GM21515 (cell line): Measurements from ENCODE around the gene DNAJC25.
"Not testable (repeated sequence)": the region's sequence is repeated elsewhere in the genome, so short reads cannot be mapped to it uniquely, and the experiment has no call there.

ENCODE experiments used
- ATAC-seq: cut with Tn5 transposase; IDR thresholded peaks from one replicate; pipeline ENCODE4 v1.9.1; 2021; ENCODE audit not compliant: unreplicated experiment

DNAJC25 gene

GRCh38 chr9:111631214-111631971, at the start of gene DNAJC25:
TSS of gene DNAJC25 (plus strand) at chr9:111631334. CDS start at chr9:111631408, 74 bp downstream.
- peak; percentile 97 for ATAC-seq

- ATAC-seq, result no peak
Measured at GRCh38 chr9:111582888-111583287, 48.2 kb upstream of the DNAJC25 start.

- ATAC-seq, result no peak
Measured at GRCh38 chr9:111586378-111586777, 44.8 kb upstream of the DNAJC25 start.

GRCh38 chr9:111588846-111589245, 42.3 kb upstream of the DNAJC25 start:
- ATAC-seq, result no peak

GRCh38 chr9:111597852-111598732, 33.0 kb upstream of the DNAJC25 start:
- ATAC-seq, result peak; percentile 57

GRCh38 chr9:111598733-111599091, 32.4 kb upstream of the DNAJC25 start:
- no peak for ATAC-seq

- ATAC-seq, result no peak
Measured at GRCh38 chr9:111599092-111599954, 31.8 kb upstream of the DNAJC25 start, which contains the start of gene PTGR1. TSS of gene PTGR1 (minus strand) at chr9:111599647. CDS start at chr9:111597422, 2,225 bp downstream.

- ATAC-seq, result no peak
Measured at GRCh38 chr9:111599955-111600343, 31.2 kb upstream of the DNAJC25 start.

GRCh38 chr9:111601237-111602018, 29.7 kb upstream of the DNAJC25 start:
- no peak for ATAC-seq

- ATAC-seq, result no peak
Measured at GRCh38 chr9:111603041-111603440, 28.1 kb upstream of the DNAJC25 start.

- no peak for ATAC-seq
Measured at GRCh38 chr9:111604054-111604615, 27.0 kb upstream of the DNAJC25 start.

GRCh38 chr9:111605041-111605559, 26.0 kb upstream of the DNAJC25 start:
- no peak for ATAC-seq

GRCh38 chr9:111610149-111610548, 21.0 kb upstream of the DNAJC25 start:
- ATAC-seq, result no peak

- ATAC-seq, result no peak
Measured at GRCh38 chr9:111610845-111611244, 20.3 kb upstream of the DNAJC25 start.

- ATAC-seq, result no peak
Measured at GRCh38 chr9:111613436-111614040, 17.6 kb upstream of the DNAJC25 start.

GRCh38 chr9:111615928-111616327, 15.2 kb upstream of the DNAJC25 start:
- ATAC-seq, result no peak

GRCh38 chr9:111617349-111617748, 13.8 kb upstream of the DNAJC25 start:
- ATAC-seq, result not testable (repeated sequence)

GRCh38 chr9:111621895-111622480, 9.1 kb upstream of the DNAJC25 start:
- no peak for ATAC-seq

GRCh38 chr9:111622626-111623025, 8.5 kb upstream of the DNAJC25 start:
- ATAC-seq, result no peak
